AG09309 (cell line): ENCODE measurements around the gene HTRA1.

ENCODE experiments used
- DNase-seq: peaks from one replicate; pipeline ENCODE4 v3.0.0-alpha.2; 2010; ENCODE audit warnings: low read depth
- H3K4me3 ChIP-seq: 2 replicates; pipeline ENCODE4 v1.5.1; 2011; ENCODE audit warnings: mild to moderate bottlenecking, low read depth, low read length, moderate library complexity; ENCODE audit not compliant: control insufficient read depth
- TF ChIP-seq, protein P1 (sequence below): IDR thresholded peaks from 2 replicates; pipeline ENCODE4 v1.5.1; 2011; ENCODE audit warnings: mild to moderate bottlenecking, low read depth, low read length, inconsistent platforms; ENCODE audit not compliant: insufficient read depth, control insufficient read depth; ENCODE audit errors: missing control alignments

The HTRA1 gene

DNA sequence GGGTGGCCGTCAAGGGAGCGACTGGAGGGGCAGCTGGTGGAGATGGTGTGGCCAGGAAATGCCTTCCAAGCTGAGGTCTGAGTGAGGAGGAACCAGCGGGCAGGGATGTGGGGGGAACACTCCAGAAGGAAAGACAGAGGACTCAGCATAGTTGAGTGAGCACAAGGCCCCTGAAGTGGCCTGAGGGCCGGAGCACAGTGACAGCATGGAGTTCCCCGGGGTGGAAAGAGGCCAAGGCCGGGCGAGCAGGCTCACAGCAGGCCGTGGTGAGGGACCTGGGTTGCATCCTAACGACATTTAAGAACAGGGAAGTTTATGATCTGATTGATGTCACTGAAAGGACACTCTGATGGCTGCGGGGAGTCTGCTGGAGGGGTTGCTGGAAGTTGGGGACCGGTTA is 48.0 kb downstream of the HTRA1 start:
- H3K4me3 ChIP-seq = no peak overlapping the region
- TF ChIP-seq, protein P1, sequence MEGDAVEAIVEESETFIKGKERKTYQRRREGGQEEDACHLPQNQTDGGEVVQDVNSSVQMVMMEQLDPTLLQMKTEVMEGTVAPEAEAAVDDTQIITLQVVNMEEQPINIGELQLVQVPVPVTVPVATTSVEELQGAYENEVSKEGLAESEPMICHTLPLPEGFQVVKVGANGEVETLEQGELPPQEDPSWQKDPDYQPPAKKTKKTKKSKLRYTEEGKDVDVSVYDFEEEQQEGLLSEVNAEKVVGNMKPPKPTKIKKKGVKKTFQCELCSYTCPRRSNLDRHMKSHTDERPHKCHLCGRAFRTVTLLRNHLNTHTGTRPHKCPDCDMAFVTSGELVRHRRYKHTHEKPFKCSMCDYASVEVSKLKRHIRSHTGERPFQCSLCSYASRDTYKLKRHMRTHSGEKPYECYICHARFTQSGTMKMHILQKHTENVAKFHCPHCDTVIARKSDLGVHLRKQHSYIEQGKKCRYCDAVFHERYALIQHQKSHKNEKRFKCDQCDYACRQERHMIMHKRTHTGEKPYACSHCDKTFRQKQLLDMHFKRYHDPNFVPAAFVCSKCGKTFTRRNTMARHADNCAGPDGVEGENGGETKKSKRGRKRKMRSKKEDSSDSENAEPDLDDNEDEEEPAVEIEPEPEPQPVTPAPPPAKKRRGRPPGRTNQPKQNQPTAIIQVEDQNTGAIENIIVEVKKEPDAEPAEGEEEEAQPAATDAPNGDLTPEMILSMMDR = no peak
- DNase-seq = no peak

DNA sequence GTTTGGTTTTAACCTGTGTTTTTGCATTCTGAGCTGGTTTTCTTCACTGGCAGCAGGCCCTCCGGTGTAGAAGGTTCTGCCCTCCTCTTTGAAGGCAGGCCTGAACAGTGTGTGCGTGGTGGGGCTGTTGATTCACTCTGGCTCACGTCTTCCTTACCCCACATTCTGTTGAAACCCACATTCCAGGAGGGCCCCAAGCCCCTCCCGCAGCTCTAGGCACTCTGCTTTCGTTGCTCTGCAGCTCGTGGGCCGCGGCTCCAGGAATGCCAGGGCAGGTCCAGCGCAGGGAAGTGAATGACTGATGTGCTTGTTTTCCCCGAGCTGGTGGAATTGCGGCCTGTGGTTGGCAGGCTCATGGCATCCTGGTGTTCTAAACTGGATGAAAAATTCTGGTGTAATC is 49.0 kb downstream of the HTRA1 start:
- no peak overlapping the region for H3K4me3 ChIP-seq
- DNase-seq = no peak
- TF ChIP-seq, protein P1 = no peak

DNA sequence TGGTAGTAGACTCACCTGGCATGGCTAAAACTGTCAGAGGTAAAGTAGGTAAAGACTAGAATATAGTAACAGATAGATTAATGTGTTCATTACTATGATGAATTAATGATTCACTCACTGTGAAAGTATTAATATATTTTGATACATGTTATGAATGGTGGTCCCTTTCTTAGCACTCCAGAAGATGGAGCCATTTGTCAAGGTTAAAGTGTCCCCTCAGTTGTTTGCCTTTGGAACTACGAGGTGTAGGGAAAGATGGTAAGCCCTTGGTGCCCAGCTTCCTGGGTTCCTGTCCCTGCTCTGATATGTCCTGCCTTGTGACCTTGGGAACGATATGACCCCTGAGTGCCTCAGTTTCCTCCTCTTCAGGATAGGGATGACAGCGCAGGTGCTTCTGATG is 49.4 kb downstream of the HTRA1 start:
- H3K4me3 ChIP-seq = no peak overlapping the region
- no peak for DNase-seq
- TF ChIP-seq, protein P1 = no peak

DNA sequence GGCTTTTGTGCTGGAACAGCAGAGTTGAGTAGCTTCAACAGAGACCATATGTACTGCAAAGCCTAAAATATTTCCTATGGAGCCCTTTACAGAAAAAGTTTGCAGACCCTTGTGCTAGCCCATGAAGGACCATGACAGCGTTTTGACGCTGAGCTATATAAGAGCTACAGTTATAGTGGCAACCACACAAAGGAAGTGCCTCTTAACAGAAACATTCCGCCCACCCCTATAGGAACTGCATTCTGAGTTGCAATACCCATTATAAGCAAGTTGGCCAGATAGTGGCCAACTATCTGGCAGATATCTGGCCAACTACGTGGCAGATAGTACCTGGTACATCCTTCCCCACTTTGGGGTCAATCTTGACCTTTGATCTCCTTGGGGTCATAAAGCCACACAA is 51.7 kb downstream of the HTRA1 start:
- TF ChIP-seq, protein P1 = no peak

DNA sequence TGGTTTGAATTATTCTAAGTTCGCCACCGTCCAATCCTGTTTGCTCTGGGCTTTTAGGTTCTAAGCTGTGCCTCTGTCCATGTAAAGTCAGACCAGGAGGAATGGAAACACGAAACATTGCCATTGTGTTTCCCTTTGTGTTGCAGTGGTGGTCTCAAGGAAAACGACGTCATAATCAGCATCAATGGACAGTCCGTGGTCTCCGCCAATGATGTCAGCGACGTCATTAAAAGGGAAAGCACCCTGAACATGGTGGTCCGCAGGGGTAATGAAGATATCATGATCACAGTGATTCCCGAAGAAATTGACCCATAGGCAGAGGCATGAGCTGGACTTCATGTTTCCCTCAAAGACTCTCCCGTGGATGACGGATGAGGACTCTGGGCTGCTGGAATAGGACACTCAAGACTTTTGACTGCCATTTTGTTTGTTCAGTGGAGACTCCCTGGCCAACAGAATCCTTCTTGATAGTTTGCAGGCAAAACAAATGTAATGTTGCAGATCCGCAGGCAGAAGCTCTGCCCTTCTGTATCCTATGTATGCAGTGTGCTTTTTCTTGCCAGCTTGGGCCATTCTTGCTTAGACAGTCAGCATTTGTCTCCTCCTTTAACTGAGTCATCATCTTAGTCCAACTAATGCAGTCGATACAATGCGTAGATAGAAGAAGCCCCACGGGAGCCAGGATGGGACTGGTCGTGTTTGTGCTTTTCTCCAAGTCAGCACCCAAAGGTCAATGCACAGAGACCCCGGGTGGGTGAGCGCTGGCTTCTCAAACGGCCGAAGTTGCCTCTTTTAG is 52.9 kb downstream of the HTRA1 start:
- DNase-seq = no peak
- H3K4me3 ChIP-seq = no peak overlapping the region
- TF ChIP-seq, protein P1 = no peak

More for the DNA sequence above, 51.7 kb downstream of the HTRA1 start:
- H3K4me3 ChIP-seq = no peak overlapping the region
- no peak for DNase-seq

DNA sequence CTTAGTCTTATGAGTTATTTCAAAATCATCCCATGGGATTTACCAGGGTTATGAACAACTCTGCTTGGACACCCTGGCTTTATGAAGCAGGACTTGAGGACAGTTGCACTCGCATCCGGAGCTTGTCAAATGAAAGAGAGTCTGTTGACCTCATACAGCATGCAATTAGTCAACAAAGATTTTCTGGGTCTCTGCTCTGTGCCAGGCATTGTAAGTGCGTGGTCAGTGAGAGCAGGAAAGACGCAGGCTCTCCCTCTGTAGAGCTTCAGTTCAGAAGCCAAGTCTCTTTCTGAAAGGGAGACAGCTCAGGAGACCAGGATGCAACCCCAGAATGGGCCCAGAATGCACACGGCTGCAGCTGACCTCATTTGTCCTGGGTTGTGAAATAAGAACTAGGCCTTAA is 53.7 kb downstream of the HTRA1 start:
- DNase-seq = no peak
- no peak overlapping the region for H3K4me3 ChIP-seq
- TF ChIP-seq, protein P1 = no peak
